ENCODE results near the gene RSPH10B.
"Not testable (repeated sequence)": the region's sequence is repeated elsewhere in the genome, so short reads cannot be mapped to it uniquely, and the experiment has no call there.

- TF ChIP-seq CTCF (IDR thresholded peaks at IDR 0.05; ENCODE audit: poor library complexity); EZH2 (IDR thresholded peaks at IDR 0.05; ENCODE audit: borderline replicate concordance); EZH2phosphoT487 (IDR thresholded peaks at IDR 0.05; ENCODE audit: low read depth, severe bottlenecking, unreplicated experiment): not testable (repeated sequence)
Observed at GRCh38 chr7:5987061-5987460, 16.6 kb upstream of the RSPH10B start.
